Measurements from ENCODE around the gene ADAT3.

Gene ADAT3

GRCh38 chr19:1962674-1963073, 57.5 kb downstream of the ADAT3 start:
- DNase-seq: no peak
